ENCODE data around the gene TBX21.
A peak's percentile ranks its signal among the peaks of the same experiment; 100 is the strongest.

Gene TBX21

DNA sequence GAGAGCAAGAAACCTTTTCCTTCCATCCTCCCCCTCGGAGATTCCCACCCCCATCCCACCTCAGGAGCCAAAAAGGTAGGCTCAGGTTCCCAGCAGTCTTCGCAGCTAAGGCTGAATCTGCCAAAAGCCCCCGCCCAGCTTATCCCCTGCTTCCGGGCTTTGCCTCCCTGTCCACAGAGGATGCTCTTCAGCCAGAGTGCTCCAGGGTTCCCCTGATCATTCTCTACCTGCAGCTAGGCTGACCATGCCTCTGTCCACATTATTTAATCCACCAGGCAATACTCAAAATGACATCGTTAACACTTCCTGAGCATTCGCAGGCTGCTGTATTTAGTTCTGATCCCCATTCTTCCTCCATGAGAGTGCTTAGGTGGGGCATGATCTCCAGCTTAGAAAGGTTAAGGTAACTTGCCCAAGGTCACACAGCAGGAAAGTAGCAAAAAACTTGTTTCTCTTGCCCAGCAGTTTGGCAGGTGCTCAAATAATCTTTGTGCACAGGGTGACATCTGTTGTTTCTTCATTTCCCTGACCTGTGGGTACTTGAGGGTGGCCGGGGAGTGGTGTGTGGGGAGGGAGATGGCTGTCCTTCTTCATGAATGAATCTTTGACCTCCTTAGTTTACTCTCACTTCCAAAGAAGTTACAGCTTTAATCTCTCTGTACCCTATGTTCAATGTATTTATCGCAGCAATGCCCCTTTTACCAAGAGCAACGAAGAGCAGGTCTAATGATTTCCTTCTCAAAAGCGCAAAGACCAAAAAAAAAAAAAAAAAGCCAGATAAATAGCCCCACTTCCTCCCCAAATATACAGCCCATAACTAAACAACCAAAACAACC, 39.9 kb upstream of the TBX21 start:
- H3K27ac ChIP-seq (ENCODE audit: low read length) = no peak overlapping the region
- H3K4me3 ChIP-seq (ENCODE audit: low read depth in 1 of 2, low read length in 2 of 2) = peak overlapping the region; percentile 54
- H3K4me1 ChIP-seq (ENCODE audit: control insufficient read depth in 1 of 2, insufficient read depth in 2 of 2, low read length in 2 of 2) = peaks cover 0 to 13% of the 10 kb centered on the region in 2 donors
- H3K9me3 ChIP-seq (ENCODE audit: control insufficient read depth in 1 of 2, low read length in 2 of 2) = no peaks in the 10 kb centered on the region
- no peaks in the 10 kb centered on the region for H3K27me3 ChIP-seq (ENCODE audit: low read depth, low read length)
- no peaks in the 10 kb centered on the region for H3K36me3 ChIP-seq (ENCODE audit: control insufficient read depth in 1 of 2, insufficient read depth in 2 of 2, low read length in 2 of 2)

DNA sequence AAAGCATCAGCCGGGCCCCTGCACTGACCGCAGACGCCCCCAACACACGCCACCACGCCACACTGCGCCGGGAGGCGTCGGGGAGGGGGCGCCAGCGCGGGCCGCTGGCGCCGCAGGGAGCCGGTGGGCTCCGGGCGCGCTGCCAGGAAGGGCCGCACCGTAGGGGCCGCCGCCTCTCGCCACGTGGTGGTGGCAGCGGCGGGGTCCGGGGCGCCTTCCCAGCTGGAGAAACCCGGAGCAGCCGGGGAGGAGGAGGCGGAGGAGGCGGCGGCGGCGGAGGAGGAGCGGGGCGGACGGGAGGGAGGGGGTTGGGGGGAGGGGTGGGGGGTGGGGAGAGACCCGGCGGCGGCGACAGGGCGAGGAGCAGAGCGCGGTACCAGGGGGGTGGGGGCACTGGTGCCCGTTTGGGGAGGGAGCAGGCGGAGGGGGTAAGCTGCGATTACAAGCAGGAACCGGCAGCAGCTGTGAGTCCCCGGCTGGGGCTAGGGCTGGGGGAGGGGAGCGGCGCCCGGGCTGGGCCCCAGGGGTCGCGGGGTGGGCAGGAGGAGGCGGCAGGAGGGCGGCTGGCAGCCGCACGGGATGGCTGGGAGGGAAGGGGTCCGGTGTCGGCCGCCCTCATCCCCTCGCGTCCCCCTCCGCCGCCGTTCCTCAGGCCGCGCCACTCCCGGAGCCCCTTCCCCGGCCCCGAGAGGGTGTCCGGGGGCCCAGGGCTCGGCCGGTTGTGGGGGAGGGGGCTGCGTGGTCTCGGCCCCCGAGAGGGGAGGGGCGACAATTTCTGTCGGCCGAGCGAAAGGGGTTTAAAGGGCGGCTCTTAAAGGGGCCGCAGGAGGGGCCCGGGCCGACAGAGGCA, 39.1 kb upstream of the TBX21 start, which contains the start of gene TBKBP1:
Gene TBKBP1, plus strand, starts transcription at position 431 of the 850 bp plus-strand sequence. CDS start 1,952 bp downstream, outside the sequence.
- Histone ChIP-seq H3K36me3 (ENCODE audit: control insufficient read depth in 1 of 2, insufficient read depth in 2 of 2, low read length in 2 of 2) (no peaks in the 10 kb centered on the region), H3K27ac (ENCODE audit: low read length) (no peak within 1 kb of the TSS), H3K4me1 (ENCODE audit: control insufficient read depth in 1 of 2, insufficient read depth in 2 of 2, low read length in 2 of 2) (peaks cover 0 to 13% of the 10 kb centered on the region in 2 donors), H3K27me3 (ENCODE audit: low read depth, low read length) (no peaks in the 10 kb centered on the region), H3K9me3 (ENCODE audit: control insufficient read depth in 1 of 2, low read length in 2 of 2) (no peaks in the 10 kb centered on the region), H3K4me3 (ENCODE audit: low read depth in 1 of 2, low read length in 2 of 2) (peak within 1 kb of the TSS; percentile 57 to 72)

DNA sequence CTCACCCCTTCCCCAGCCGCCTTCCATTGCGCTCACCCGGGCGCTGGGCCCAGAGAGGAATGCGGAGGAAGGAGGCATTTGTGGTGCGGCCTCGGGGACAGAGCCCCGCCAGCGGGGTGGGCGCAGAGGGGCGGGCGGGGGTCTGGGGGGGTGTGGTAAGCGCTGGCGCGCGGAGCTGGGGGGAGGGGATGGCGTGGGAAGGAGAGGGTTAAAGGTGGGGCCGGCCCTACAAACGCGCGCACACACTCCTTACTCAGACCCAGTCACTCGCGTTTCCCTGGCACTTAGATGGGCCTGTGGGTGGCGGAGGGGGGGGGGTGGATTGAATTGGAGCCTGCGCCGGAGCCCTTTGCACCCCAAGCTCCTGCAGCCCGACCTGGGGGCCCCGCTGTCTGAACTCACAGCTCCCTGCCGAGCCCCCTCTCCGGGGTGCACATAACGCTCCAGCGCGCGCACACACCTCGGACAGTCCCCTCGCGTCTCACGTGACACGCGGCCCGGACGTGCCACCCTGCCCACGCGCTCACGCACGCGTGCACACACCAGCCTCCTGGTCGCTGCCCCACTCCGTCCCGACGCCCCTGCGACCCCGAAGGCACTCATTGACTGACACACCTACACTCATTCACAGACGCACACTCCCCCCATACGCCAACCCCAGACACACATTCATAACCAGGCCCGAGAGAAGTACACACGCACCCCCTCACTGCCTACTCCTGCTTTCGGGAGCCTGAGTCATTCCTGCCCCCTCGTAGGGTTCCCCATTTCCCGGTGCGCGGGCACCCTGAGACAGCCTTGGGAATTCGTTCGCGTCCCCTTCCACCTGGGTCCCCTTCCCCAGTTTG, 38.2 kb upstream of the TBX21 start:
- Histone ChIP-seq H3K9me3 (ENCODE audit: control insufficient read depth in 1 of 2, low read length in 2 of 2) (no peaks in the 10 kb centered on the region), H3K4me3 (ENCODE audit: low read depth in 1 of 2, low read length in 2 of 2) (peak overlapping the region; percentile 57 to 72), H3K27ac (ENCODE audit: low read length) (peak overlapping the region; percentile 58), H3K4me1 (ENCODE audit: control insufficient read depth in 1 of 2, insufficient read depth in 2 of 2, low read length in 2 of 2) (peaks cover 0 to 13% of the 10 kb centered on the region in 2 donors), H3K27me3 (ENCODE audit: low read depth, low read length) (no peaks in the 10 kb centered on the region), H3K36me3 (ENCODE audit: control insufficient read depth in 1 of 2, insufficient read depth in 2 of 2, low read length in 2 of 2) (no peaks in the 10 kb centered on the region)

DNA sequence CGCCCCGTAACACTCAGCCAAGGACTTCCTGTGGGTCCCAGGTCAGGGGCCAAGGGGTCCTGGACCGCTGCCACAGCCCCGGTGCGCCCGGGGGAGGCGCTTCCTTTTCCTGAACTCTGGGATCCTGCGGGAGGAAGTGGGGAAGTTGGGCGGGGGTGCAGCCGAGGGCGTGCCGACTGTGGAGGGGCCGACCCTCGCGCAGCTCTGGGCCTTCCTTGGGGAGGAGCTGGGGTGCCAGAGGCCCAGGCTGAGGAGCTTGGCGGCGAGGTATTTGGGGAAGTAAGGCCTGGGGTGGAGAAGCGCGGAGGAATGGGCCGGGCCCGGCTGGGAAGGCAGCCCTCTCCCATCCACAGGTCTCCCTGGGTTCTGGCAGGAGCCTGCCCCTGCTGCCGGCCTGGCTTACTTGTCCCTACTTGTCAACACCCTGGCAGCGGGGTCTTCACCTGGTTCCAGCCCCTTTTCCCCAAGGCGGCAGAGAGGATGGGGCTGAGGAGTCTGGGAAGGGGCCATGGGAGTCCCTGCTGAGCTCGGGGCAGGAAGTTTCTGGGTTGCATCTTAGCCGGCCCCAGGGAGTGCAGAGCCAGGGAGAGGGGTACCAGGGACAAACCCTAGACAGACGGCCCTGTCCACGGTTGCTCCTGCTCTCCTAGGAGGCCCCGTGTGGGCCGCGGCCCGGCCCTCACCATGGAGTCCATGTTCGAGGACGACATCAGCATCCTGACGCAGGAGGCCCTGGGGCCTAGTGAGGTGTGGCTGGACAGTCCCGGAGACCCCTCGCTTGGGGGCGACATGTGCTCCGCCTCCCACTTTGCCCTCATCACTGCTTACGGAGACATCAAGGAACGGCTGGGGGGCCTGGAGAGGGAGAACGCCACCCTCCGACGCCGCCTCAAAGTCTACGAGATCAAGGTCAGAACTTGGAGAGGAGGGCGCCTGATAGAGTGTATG, 37.3 kb upstream of the TBX21 start:
- peak overlapping the region; percentile 58 for H3K27ac ChIP-seq (ENCODE audit: low read length)
- peak overlapping the region; percentile 57 to 72 for H3K4me3 ChIP-seq (ENCODE audit: low read depth in 1 of 2, low read length in 2 of 2)
- H3K4me1 ChIP-seq (ENCODE audit: control insufficient read depth in 1 of 2, insufficient read depth in 2 of 2, low read length in 2 of 2) = peaks cover 0 to 13% of the 10 kb centered on the region in 2 donors
- peaks cover 5% of the 10 kb centered on the region in 2 donors for H3K36me3 ChIP-seq (ENCODE audit: control insufficient read depth in 1 of 2, insufficient read depth in 2 of 2, low read length in 2 of 2)
- no peaks in the 10 kb centered on the region for H3K9me3 ChIP-seq (ENCODE audit: control insufficient read depth in 1 of 2, low read length in 2 of 2)
- H3K27me3 ChIP-seq (ENCODE audit: low read depth, low read length) = no peaks in the 10 kb centered on the region

DNA sequence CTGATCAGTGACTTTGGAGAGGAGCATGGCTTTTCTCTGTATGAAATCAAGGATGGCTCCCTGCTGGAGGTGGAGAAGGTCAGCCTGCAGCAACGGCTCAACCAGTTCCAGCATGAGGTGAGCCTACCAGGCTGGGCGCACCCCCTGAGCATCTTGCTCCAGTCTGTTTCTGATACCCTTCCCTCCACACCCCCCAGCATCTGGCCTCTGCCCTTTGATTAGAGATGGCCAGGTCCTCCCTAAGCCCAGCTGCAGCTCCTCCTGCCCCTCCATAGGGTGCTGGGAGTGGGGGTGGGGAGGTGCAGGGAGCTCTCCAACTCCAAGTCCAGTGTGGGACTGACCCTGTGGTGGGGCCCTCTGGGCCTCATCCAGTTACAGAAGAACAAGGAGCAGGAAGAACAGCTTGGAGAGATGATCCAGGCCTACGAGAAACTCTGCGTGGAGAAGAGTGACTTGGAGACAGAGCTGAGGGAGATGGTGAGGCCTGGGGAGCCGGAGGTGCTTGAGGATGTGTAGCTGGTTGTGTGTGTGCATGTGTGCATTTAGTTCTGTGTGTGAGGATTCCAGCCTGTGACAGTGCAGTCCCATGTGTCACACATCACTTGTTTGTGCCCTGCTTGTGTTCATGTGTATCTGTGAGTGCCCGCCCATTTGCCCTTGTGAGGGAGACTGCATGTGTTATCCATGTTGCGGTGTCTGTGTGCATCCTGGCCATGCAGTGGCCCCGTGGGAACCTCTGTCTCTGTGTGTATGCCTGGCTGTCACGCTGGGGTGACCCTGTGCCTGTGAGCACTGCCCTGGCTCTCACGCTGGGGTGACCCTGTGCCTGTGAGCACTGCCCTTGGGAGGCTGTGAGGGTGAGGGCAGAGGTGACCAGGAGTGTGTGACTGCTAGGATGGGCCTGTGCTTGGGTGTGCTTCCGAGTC, 36.1 kb upstream of the TBX21 start:
- H3K27ac ChIP-seq (ENCODE audit: low read length) = no peak overlapping the region
- H3K4me1 ChIP-seq (ENCODE audit: control insufficient read depth in 1 of 2, insufficient read depth in 2 of 2, low read length in 2 of 2) = peaks cover 0 to 13% of the 10 kb centered on the region in 2 donors
- H3K27me3 ChIP-seq (ENCODE audit: low read depth, low read length) = no peaks in the 10 kb centered on the region
- H3K36me3 ChIP-seq (ENCODE audit: control insufficient read depth in 1 of 2, insufficient read depth in 2 of 2, low read length in 2 of 2) = peaks cover 5 to 9% of the 10 kb centered on the region in 2 donors
- peak overlapping the region in 1 of 2 donors; percentile 72 for H3K4me3 ChIP-seq (ENCODE audit: low read depth in 1 of 2, low read length in 2 of 2)
- H3K9me3 ChIP-seq (ENCODE audit: control insufficient read depth in 1 of 2, low read length in 2 of 2) = no peaks in the 10 kb centered on the region

DNA sequence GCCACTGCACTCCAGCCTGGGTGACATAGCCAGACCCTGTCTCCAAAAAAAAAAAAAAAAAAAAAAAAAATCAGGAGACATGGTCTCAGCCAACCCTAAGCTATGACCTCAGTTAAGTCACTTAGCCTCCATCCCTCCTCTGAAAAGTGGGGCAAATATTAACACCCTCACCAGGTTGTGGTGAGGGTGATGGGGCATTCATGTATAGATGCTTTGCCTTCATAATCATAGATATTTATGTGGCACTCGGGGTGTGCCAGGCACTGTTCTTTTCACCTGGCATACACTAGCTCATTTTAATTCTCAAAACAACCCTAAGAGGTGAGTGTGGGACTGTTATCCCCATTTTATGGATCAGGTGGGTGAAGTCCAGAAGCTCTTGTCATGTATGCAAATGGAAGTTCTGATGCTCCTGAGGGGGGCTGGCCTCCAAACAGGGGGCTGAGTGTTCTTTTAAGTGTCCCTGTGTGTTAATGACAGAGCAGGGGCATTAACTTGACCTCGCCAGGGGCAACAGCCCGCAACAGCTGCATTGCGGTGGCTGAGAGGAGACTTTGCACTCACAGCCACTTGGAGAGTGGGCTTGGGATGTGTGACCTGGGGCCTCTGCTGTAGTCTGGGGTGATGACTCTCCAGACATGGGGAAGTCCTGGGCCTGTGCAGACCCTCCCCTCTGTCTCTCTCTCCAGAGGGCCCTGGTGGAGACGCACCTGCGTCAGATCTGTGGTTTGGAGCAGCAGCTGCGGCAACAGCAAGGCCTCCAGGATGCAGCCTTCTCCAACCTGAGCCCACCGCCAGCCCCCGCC, 34.9 kb upstream of the TBX21 start:
- Histone ChIP-seq H3K36me3 (ENCODE audit: control insufficient read depth in 1 of 2, insufficient read depth in 2 of 2, low read length in 2 of 2) (peaks cover 5 to 9% of the 10 kb centered on the region in 2 donors), H3K4me3 (ENCODE audit: low read depth in 1 of 2, low read length in 2 of 2) (no peak overlapping the region), H3K9me3 (ENCODE audit: control insufficient read depth in 1 of 2, low read length in 2 of 2) (no peaks in the 10 kb centered on the region), H3K4me1 (ENCODE audit: control insufficient read depth in 1 of 2, insufficient read depth in 2 of 2, low read length in 2 of 2) (peaks cover 0 to 13% of the 10 kb centered on the region in 2 donors), H3K27me3 (ENCODE audit: low read depth, low read length) (no peaks in the 10 kb centered on the region), H3K27ac (ENCODE audit: low read length) (no peak overlapping the region)

DNA sequence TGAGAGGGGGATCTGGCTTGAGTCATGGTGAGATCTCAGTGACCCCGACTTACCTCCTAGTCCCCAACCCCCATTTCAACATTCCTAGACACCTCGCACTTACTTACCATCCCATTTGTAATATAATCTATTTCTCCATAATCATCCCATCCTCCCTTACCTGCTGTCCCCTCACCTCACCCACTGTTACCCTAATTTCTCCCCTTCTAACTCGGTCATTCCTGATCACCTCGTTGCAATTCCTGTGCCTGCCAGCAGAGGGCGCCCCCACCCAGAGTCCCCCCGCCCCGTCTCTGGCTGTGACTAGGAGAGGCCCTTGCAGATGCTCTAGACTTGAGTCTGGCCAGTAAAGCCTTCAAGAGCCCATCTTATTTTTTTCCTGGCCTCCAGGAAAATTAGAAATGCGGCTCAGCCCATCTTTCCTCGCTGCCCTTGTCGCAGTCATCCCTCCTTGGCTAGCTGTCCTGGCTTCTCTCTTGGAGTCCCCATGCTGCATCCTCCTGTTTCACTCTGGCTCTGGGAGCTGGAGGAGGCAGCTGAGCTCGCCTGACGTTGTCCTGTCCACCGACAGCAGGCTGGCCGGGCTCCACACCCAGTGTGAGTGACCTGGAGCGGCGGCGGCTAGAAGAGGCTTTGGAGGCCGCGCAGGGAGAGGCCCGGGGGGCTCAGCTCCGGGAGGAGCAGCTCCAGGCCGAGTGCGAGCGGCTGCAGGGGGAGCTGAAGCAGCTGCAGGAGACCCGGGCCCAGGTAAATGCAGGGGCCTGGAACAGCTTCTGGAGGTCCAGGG, 34.1 kb upstream of the TBX21 start:
- Histone ChIP-seq H3K4me1 (ENCODE audit: control insufficient read depth in 1 of 2, insufficient read depth in 2 of 2, low read length in 2 of 2) (peaks cover 0 to 13% of the 10 kb centered on the region in 2 donors), H3K4me3 (ENCODE audit: low read depth in 1 of 2, low read length in 2 of 2) (no peak overlapping the region), H3K9me3 (ENCODE audit: control insufficient read depth in 1 of 2, low read length in 2 of 2) (no peaks in the 10 kb centered on the region), H3K27me3 (ENCODE audit: low read depth, low read length) (no peaks in the 10 kb centered on the region), H3K27ac (ENCODE audit: low read length) (no peak overlapping the region), H3K36me3 (ENCODE audit: control insufficient read depth in 1 of 2, insufficient read depth in 2 of 2, low read length in 2 of 2) (peaks cover 5 to 9% of the 10 kb centered on the region in 2 donors)

DNA sequence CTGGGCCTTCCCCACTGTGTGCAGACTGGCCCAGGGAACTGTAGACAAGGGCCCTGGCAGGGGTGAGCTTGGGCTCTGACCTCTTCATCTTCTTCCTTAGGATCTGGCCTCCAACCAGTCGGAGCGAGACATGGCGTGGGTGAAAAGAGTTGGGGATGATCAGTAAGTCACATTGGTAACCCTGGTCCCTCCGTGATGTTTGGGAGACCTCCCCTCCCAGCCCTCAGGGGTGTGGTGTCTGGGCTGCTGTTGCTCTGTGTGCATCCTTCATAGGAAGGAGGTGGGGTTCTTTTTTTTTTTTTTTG, 33.5 kb upstream of the TBX21 start:
- Histone ChIP-seq H3K27ac (ENCODE audit: low read length) (no peak overlapping the region), H3K4me1 (ENCODE audit: control insufficient read depth in 1 of 2, insufficient read depth in 2 of 2, low read length in 2 of 2) (peaks cover 0 to 13% of the 10 kb centered on the region in 2 donors), H3K4me3 (ENCODE audit: low read depth in 1 of 2, low read length in 2 of 2) (no peak overlapping the region), H3K9me3 (ENCODE audit: control insufficient read depth in 1 of 2, low read length in 2 of 2) (no peaks in the 10 kb centered on the region), H3K36me3 (ENCODE audit: control insufficient read depth in 1 of 2, insufficient read depth in 2 of 2, low read length in 2 of 2) (peaks cover 5 to 9% of the 10 kb centered on the region in 2 donors), H3K27me3 (ENCODE audit: low read depth, low read length) (no peaks in the 10 kb centered on the region)
